Thoracic aorta (tissue), 2 donors: ENCODE data around the gene ELOVL1. TPM values are rescaled to one million over a fixed set of nuclear protein-coding genes. Genes with fewer than 3 reads are reported as not detected.

ENCODE experiments used
- ATAC-seq: fragments of 150-250 bp; one replicate; pipeline ENCODE4 v1.8.0; 2017; ENCODE audit warnings: low read depth; ENCODE audit not compliant: insufficient number of reproducible peaks, low FRiP score
- DNase-seq: peaks from one replicate; pipeline ENCODE4 v3.0.0-alpha.2; 2020; ENCODE audit warnings: low spot score
- H3K27ac ChIP-seq, 2 donors: fragments of 200-600 bp; sonication (generic); 1 replicate in 1 of 2; 2 replicates in 1 of 2; pipeline ENCODE4 v1.5.1; 2016; ENCODE audit warnings: mild to moderate bottlenecking in 2 of 2, moderate library complexity in 2 of 2
- H3K27me3 ChIP-seq: fragments of 200-600 bp; sonication (generic); replicated peaks from 2 replicates; pipeline ENCODE4 v1.6.0; 2016; ENCODE audit warnings: mild to moderate bottlenecking; ENCODE audit not compliant: insufficient read depth
- H3K36me3 ChIP-seq: fragments of 200-600 bp; sonication (generic); one replicate; pipeline ENCODE4 v1.5.1; 2016
- H3K4me1 ChIP-seq, 2 donors: fragments of 200-600 bp; sonication (generic); 1 replicate in 1 of 2; 2 replicates in 1 of 2; pipeline versions ENCODE4 v1.5.1 to v1.6.0; 2016; ENCODE audit warnings: low read depth in 2 of 2, mild to moderate bottlenecking in 1 of 2; ENCODE audit not compliant: control insufficient read depth in 1 of 2
- H3K4me3 ChIP-seq: fragments of 200-600 bp; sonication (generic); 2 replicates; pipeline ENCODE4 v1.5.1; 2016; ENCODE audit warnings: mild to moderate bottlenecking
- H3K9me3 ChIP-seq: fragments of 200-600 bp; sonication (generic); 2 replicates; pipeline ENCODE4 v1.5.1; 2016
- CTCF ChIP-seq: fragments of 200-600 bp; sonication (generic); IDR thresholded peaks from one replicate; pipeline ENCODE4 v1.5.1; 2019; ENCODE audit warnings: antibody characterized with exemption
- total RNA-seq, 2 donors: library from RNA; depleted of rRNA; stranded (reverse); fragments of >200 nt; gene quantifications; one replicate each; pipeline versions ENCODE4 v1.1.0 to v1.2.3, GENCODE V29; 2016

ELOVL1 gene
- total RNA-seq, 2 donors from 2014 or later: 36.3 to 40.8 TPM

- Histone ChIP-seq H3K36me3 (peaks cover 41% of the 10 kb centered on the region), H3K9me3 (no peaks in the 10 kb centered on the region), H3K27ac (no peak overlapping the region), H3K4me3 (no peak overlapping the region), H3K27me3 (no peaks in the 10 kb centered on the region), H3K4me1 (peaks cover 9 to 15% of the 10 kb centered on the region in 2 donors)
- no peak for TF ChIP-seq CTCF
- DNase-seq (no peak), ATAC-seq (no peak)
Measured at GRCh38 chr1:43360616-43361015, 7.2 kb downstream of the ELOVL1 start.

- no peak for TF ChIP-seq CTCF
- Histone ChIP-seq H3K4me1 (peaks cover 9 to 15% of the 10 kb centered on the region in 2 donors), H3K9me3 (no peaks in the 10 kb centered on the region), H3K36me3 (peaks cover 33% of the 10 kb centered on the region), H3K27ac (no peak overlapping the region), H3K27me3 (no peaks in the 10 kb centered on the region), H3K4me3 (no peak overlapping the region)
- DNase-seq: no peak
- no peak for ATAC-seq
Measured at GRCh38 chr1:43359696-43360095, 8.1 kb downstream of the ELOVL1 start.

- ATAC-seq: peak; percentile 97
- no peaks in the 10 kb centered on the region for H3K9me3 ChIP-seq
- H3K27ac ChIP-seq: peak within 1 kb of the TSS; percentile 94 to 97
- peak; percentile 96 for DNase-seq
- TF ChIP-seq CTCF: no peak
- H3K4me3 ChIP-seq: peak within 1 kb of the TSS; percentile 98
- H3K4me1 ChIP-seq: peaks cover 9 to 15% of the 10 kb centered on the region in 2 donors
- no peaks in the 10 kb centered on the region for H3K27me3 ChIP-seq
- H3K36me3 ChIP-seq: peaks cover 26% of the 10 kb centered on the region
Measured at GRCh38 chr1:43358746-43359693, 8.8 kb downstream of the ELOVL1 start, which contains the start of gene CDC20. Gene CDC20 (plus strand): TSS chr1:43358981. CDS start chr1:43359216, 235 bp downstream.

- Histone ChIP-seq H3K27me3 (no peaks in the 10 kb centered on the region), H3K9me3 (no peaks in the 10 kb centered on the region), H3K4me3 (peak overlapping the region; percentile 98), H3K4me1 (peaks cover 9 to 15% of the 10 kb centered on the region in 2 donors), H3K36me3 (peaks cover 18% of the 10 kb centered on the region), H3K27ac (peak overlapping the region; percentile 94 to 97)
- no peak for DNase-seq
- ATAC-seq: no peak
- TF ChIP-seq CTCF: no peak
Measured at GRCh38 chr1:43358121-43358745, 9.6 kb downstream of the ELOVL1 start.

GRCh38 chr1:43357251-43357650, 10.6 kb downstream of the ELOVL1 start:
- DNase-seq (no peak), ATAC-seq (no peak)
- H3K4me3 ChIP-seq: no peak overlapping the region
- no peaks in the 10 kb centered on the region for H3K9me3 ChIP-seq
- no peak overlapping the region for H3K27ac ChIP-seq
- TF ChIP-seq CTCF: no peak
- peaks cover 9 to 15% of the 10 kb centered on the region in 2 donors for H3K4me1 ChIP-seq
- H3K36me3 ChIP-seq: peaks cover 8% of the 10 kb centered on the region
- H3K27me3 ChIP-seq: no peaks in the 10 kb centered on the region
